HepG2 (cell line): ENCODE data around the gene PDE3A. TPM values are rescaled to one million over a fixed set of nuclear protein-coding genes. Genes with fewer than 3 reads are reported as not detected.
A peak's percentile ranks its signal among the peaks of the same experiment; 100 is the strongest.

ENCODE experiments used
- FOSL2 ChIP-seq: sonication (generic); formaldehyde crosslinking; IDR thresholded peaks from 2 replicates; pipeline ENCODE4 v1.4.0; 2020; ENCODE audit warnings: missing genetic modification reagents
- FOXA3 ChIP-seq: IDR thresholded peaks from 2 replicates; pipeline ENCODE4 v1.6.1; 2016; ENCODE audit warnings: missing genetic modification reagents, missing compliant biosample characterization
- HOXA3 ChIP-seq: sonication (generic); formaldehyde crosslinking; IDR thresholded peaks from 2 replicates; pipeline ENCODE4 v1.5.0; 2020; ENCODE audit warnings: missing genetic modification reagents
- NCOR1 ChIP-seq: fragments of 200-600 bp; sonication (generic); IDR thresholded peaks from 2 replicates; pipeline ENCODE4 v1.7.0; 2017; ENCODE audit warnings: antibody characterized with exemption, low read length, borderline replicate concordance
- PITX1 ChIP-seq: sonication (generic); formaldehyde crosslinking; IDR thresholded peaks from 2 replicates; pipeline ENCODE4 v1.5.1; 2020; ENCODE audit warnings: mild to moderate bottlenecking, missing genetic modification reagents
- POLR2G ChIP-seq: fragments of 200-400 bp; formaldehyde crosslinking; IDR thresholded peaks from 2 replicates; pipeline ENCODE4 v1.6.1; 2018; ENCODE audit warnings: mild to moderate bottlenecking, low read depth, low read length, moderate library complexity
- ZNF329 ChIP-seq: sonication (generic); formaldehyde crosslinking; IDR thresholded peaks from 2 replicates; pipeline ENCODE4 v1.9.0; 2021; ENCODE audit warnings: low read depth, mild to moderate bottlenecking, missing genetic modification reagents
- ZNF530 ChIP-seq: sonication (generic); formaldehyde crosslinking; IDR thresholded peaks from 2 replicates; pipeline ENCODE4 v1.5.0; 2020; ENCODE audit warnings: low read depth, mild to moderate bottlenecking, missing genetic modification reagents
- ZNF83 ChIP-seq: sonication (generic); formaldehyde crosslinking; IDR thresholded peaks from 2 replicates; pipeline ENCODE4 v1.4.0; 2020; ENCODE audit warnings: missing genetic modification reagents, mild to moderate bottlenecking, borderline replicate concordance
- polyA plus RNA-seq, 8 experiments: library from polyadenylated mRNA; depleted of rRNA in 3 of 8; stranded (reverse) in 7 of 8; unstranded in 1 of 8; fragments of >200 nt; fragmentation: Illumina TruSeq in 4 of 8; extraction: Trizol in 4 of 8; gene quantifications; 2 replicates each; pipeline versions ENCODE4 v1.2.1 to v1.2.3, GENCODE V29; 2011 to 2016; ENCODE audit warnings: low read depth in 4 of 8, missing spikeins in 1 of 8, mixed read lengths in 1 of 8; ENCODE audit not compliant: insufficient read depth in 1 of 8
- total RNA-seq, 5 experiments: library from RNA; depleted of rRNA; stranded (reverse); fragments of >200 nt; fragmentation: Illumina TruSeq; extraction: Trizol; gene quantifications; 2 replicates each; pipeline ENCODE4 v1.2.3, GENCODE V29; 2016; ENCODE audit warnings: low read depth in 1 of 5
- TF ChIP-seq, protein P1 (sequence below): sonication (generic); formaldehyde crosslinking; IDR thresholded peaks from 2 replicates; pipeline ENCODE4 v1.5.1; 2020; ENCODE audit warnings: mild to moderate bottlenecking, missing genetic modification reagents, borderline replicate concordance
- TF ChIP-seq, protein P2 (sequence below): sonication (generic); formaldehyde crosslinking; IDR thresholded peaks from 2 replicates; pipeline ENCODE4 v1.4.0; 2020; ENCODE audit warnings: missing genetic modification reagents
- TF ChIP-seq, protein P3 (sequence below): sonication (generic); formaldehyde crosslinking; IDR thresholded peaks from 2 replicates; pipeline ENCODE4 v1.9.0; 2021; ENCODE audit warnings: missing genetic modification reagents, borderline replicate concordance

PDE3A gene
- total and polyA plus RNA-seq, 2 of the 13 experiments (the other 11 are each of a cell fraction or from before 2014, with no cell fraction given) = 0.77 to 1.5 TPM

DNA sequence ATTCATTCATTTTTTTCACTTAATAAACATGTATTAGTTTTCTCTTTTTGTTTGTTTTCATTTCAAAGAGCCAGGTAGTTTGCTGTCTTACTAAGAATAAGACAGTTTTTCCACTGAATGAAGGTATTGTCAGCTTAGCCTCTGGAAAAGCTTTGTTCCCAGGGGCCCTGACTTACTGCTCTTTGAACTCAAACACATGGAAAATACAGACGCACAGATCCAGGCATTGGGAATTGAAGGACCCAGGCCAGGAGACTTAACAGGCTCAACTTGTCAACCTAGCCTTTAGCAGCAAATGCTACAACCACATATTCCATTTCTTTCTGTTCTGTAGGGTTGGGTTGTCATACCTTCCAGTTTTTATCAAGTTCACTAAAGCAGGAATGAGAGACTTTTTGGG lies 288.3 kb downstream of the PDE3A start (continued):
- TF ChIP-seq, protein P1, sequence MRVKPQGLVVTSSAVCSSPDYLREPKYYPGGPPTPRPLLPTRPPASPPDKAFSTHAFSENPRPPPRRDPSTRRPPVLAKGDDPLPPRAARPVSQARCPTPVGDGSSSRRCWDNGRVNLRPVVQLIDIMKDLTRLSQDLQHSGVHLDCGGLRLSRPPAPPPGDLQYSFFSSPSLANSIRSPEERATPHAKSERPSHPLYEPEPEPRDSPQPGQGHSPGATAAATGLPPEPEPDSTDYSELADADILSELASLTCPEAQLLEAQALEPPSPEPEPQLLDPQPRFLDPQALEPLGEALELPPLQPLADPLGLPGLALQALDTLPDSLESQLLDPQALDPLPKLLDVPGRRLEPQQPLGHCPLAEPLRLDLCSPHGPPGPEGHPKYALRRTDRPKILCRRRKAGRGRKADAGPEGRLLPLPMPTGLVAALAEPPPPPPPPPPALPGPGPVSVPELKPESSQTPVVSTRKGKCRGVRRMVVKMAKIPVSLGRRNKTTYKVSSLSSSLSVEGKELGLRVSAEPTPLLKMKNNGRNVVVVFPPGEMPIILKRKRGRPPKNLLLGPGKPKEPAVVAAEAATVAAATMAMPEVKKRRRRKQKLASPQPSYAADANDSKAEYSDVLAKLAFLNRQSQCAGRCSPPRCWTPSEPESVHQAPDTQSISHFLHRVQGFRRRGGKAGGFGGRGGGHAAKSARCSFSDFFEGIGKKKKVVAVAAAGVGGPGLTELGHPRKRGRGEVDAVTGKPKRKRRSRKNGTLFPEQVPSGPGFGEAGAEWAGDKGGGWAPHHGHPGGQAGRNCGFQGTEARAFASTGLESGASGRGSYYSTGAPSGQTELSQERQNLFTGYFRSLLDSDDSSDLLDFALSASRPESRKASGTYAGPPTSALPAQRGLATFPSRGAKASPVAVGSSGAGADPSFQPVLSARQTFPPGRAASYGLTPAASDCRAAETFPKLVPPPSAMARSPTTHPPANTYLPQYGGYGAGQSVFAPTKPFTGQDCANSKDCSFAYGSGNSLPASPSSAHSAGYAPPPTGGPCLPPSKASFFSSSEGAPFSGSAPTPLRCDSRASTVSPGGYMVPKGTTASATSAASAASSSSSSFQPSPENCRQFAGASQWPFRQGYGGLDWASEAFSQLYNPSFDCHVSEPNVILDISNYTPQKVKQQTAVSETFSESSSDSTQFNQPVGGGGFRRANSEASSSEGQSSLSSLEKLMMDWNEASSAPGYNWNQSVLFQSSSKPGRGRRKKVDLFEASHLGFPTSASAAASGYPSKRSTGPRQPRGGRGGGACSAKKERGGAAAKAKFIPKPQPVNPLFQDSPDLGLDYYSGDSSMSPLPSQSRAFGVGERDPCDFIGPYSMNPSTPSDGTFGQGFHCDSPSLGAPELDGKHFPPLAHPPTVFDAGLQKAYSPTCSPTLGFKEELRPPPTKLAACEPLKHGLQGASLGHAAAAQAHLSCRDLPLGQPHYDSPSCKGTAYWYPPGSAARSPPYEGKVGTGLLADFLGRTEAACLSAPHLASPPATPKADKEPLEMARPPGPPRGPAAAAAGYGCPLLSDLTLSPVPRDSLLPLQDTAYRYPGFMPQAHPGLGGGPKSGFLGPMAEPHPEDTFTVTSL (CRISPR knock-in tag) = peak; percentile 97
- TF ChIP-seq ZNF530 (CRISPR knock-in tag) (no peak), ZNF83 (no peak), NCOR1 (peak; percentile 58; the same call in 1 of the 2 replicates), ZNF329 (no peak), FOSL2 (CRISPR knock-in tag) (peak; percentile 47), PITX1 (peak; percentile 36; the same call in 1 of the 2 replicates), FOXA3 (peak; percentile 71), POLR2G (peak; percentile 60), HOXA3 (CRISPR knock-in tag) (peak; percentile 38; the same call in 1 of the 2 replicates)
- TF ChIP-seq, protein P2, sequence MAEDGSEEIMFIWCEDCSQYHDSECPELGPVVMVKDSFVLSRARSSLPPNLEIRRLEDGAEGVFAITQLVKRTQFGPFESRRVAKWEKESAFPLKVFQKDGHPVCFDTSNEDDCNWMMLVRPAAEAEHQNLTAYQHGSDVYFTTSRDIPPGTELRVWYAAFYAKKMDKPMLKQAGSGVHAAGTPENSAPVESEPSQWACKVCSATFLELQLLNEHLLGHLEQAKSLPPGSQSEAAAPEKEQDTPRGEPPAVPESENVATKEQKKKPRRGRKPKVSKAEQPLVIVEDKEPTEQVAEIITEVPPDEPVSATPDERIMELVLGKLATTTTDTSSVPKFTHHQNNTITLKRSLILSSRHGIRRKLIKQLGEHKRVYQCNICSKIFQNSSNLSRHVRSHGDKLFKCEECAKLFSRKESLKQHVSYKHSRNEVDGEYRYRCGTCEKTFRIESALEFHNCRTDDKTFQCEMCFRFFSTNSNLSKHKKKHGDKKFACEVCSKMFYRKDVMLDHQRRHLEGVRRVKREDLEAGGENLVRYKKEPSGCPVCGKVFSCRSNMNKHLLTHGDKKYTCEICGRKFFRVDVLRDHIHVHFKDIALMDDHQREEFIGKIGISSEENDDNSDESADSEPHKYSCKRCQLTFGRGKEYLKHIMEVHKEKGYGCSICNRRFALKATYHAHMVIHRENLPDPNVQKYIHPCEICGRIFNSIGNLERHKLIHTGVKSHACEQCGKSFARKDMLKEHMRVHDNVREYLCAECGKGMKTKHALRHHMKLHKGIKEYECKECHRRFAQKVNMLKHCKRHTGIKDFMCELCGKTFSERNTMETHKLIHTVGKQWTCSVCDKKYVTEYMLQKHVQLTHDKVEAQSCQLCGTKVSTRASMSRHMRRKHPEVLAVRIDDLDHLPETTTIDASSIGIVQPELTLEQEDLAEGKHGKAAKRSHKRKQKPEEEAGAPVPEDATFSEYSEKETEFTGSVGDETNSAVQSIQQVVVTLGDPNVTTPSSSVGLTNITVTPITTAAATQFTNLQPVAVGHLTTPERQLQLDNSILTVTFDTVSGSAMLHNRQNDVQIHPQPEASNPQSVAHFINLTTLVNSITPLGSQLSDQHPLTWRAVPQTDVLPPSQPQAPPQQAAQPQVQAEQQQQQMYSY (CRISPR knock-in tag) = 0 out of 2 replicates have a peak, but pooled peaks have one; percentile 20
- TF ChIP-seq, protein P3, sequence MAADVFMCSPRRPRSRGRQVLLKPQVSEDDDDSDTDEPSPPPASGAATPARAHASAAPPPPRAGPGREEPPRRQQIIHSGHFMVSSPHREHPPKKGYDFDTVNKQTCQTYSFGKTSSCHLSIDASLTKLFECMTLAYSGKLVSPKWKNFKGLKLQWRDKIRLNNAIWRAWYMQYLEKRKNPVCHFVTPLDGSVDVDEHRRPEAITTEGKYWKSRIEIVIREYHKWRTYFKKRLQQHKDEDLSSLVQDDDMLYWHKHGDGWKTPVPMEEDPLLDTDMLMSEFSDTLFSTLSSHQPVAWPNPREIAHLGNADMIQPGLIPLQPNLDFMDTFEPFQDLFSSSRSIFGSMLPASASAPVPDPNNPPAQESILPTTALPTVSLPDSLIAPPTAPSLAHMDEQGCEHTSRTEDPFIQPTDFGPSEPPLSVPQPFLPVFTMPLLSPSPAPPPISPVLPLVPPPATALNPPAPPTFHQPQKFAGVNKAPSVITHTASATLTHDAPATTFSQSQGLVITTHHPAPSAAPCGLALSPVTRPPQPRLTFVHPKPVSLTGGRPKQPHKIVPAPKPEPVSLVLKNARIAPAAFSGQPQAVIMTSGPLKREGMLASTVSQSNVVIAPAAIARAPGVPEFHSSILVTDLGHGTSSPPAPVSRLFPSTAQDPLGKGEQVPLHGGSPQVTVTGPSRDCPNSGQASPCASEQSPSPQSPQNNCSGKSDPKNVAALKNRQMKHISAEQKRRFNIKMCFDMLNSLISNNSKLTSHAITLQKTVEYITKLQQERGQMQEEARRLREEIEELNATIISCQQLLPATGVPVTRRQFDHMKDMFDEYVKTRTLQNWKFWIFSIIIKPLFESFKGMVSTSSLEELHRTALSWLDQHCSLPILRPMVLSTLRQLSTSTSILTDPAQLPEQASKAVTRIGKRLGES (CRISPR knock-in tag) = no peak
